WI38 (cell line): Measurements from ENCODE around the gene CEP112.
A peak's percentile ranks its signal among the peaks of the same experiment; 100 is the strongest.
"Not testable (repeated sequence)": the region's sequence is repeated elsewhere in the genome, so short reads cannot be mapped to it uniquely, and the experiment has no call there.

Experiments
- H3K4me3 ChIP-seq: 2 replicates; pipeline ENCODE4 v1.5.1; 2011; ENCODE audit warnings: low read depth, mild to moderate bottlenecking, control low read depth, low read length
- TF ChIP-seq, protein P1 (sequence below): IDR thresholded peaks from 2 replicates; pipeline ENCODE4 v1.5.1; 2012; ENCODE audit warnings: low read depth, mild to moderate bottlenecking, control low read depth, low read length

CEP112 gene

DNA sequence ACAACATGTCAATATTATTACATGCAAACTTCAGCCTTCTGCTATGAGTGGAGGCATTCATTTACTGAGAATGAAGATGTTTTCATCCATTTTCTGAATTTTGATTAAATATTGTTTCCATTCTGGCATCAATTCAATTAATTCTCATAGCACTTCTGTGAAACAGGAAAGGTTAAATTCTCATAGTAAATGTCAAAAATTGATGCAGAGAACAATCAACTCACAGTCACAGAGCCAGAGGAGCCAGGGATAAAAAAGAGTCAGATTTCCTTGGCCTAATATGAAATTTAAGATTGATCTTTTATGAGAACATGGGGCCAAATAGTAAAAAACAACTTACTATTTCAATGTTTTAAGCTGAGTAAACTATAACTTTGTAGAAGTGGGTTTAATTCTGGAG is 446.7 kb downstream of the CEP112 start:
- no peak overlapping the region for H3K4me3 ChIP-seq
- TF ChIP-seq, protein P1, sequence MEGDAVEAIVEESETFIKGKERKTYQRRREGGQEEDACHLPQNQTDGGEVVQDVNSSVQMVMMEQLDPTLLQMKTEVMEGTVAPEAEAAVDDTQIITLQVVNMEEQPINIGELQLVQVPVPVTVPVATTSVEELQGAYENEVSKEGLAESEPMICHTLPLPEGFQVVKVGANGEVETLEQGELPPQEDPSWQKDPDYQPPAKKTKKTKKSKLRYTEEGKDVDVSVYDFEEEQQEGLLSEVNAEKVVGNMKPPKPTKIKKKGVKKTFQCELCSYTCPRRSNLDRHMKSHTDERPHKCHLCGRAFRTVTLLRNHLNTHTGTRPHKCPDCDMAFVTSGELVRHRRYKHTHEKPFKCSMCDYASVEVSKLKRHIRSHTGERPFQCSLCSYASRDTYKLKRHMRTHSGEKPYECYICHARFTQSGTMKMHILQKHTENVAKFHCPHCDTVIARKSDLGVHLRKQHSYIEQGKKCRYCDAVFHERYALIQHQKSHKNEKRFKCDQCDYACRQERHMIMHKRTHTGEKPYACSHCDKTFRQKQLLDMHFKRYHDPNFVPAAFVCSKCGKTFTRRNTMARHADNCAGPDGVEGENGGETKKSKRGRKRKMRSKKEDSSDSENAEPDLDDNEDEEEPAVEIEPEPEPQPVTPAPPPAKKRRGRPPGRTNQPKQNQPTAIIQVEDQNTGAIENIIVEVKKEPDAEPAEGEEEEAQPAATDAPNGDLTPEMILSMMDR = no peak

DNA sequence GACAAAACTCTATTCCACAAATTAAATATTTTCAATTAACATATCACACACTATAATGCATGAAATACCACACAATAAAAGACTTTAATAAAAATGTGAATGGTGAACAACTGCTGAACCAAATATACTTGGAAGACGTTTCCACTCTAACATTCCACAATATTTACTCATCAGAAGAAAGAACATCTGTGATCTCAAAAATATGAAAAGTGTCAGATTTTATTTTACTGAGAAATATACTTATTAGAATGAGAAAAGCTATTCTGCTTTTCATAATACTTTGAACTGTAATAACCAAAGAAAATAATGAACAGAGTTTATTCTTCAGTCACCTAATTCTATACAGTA is 448.7 kb downstream of the CEP112 start:
- TF ChIP-seq, protein P1 = no peak
- no peak overlapping the region for H3K4me3 ChIP-seq

DNA sequence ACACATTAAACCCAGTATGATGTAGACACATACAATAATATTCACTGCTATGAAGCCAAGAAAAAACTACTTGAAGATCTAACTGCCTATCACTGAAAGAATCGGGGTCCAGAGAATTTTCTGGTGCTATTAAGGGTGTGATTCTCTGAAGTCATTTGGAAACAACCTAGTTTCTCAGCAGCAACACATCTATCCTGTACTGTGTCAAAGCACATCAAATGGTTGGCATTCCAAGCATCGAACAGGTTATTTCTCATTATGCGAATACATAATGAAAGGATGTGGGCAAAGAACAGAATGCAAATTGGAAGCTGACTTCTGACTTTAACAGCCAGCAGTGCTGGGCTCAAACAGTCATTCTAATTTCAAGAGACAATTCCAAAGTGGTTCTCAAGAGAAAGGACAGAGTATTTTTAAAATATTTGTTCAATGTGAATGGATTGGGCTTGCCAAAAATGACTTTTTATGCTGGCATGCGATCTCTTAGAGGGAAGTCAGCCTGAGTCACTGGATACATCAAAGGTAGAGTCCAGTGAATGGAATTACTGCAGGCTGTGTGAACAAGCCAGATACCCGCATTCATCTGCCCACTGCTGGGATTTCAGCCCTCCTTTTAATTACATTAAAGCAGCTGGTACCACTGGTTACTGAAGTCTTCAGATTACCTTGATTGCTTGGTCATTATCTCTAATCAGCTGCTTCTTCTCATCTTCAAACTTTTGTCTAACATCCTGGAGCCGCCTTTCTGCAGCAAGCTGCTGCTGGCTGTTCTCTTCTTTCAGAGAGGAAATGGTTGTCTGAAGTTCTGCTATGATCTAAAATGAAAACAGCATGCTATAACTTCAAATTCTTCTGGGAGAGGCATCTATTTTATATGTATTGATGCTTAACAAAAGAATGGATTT is 449.3 kb downstream of the CEP112 start:
- TF ChIP-seq, protein P1 = no peak
- H3K4me3 ChIP-seq = 0 out of 2 replicates have a peak overlapping the region, but pooled peaks have one; percentile 17

DNA sequence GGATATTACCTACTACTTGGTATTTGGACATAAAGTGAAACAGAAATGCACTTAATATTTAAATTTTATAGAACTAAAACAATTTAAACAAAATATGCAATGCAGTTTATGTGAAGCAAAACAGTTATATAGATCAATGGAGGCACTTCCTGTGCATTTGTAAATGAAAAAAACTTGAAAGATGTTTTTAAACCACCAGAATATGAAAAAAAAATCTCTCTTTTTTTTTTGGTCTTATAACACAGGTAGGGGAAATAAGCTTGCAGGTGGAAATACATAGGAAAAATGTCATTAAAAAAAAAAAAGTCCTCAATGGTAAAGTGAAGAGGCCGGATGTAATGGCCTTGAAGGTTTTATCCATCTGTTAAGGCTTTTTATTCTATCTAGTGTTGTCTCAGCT is 450.2 kb downstream of the CEP112 start:
- TF ChIP-seq, protein P1 = no peak
- H3K4me3 ChIP-seq = no peak overlapping the region

DNA sequence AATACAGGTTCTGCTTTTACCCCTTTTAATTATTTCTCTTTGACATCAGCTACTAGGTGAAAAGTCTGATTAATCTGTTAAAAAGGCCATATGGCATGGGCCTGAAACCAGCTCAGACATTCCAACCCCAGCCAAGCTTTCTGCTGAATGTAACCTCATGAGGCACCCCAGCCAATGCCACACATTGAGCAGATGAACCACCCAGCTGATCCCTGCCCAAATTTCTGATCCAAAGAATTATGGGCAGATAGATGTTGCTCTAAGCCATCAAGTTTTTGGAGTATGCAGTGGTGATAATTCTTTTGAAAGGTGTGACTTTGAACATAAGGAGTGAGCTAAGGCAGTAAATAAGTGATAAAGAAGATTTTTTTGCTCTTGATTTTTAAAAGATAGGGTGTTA is 452.9 kb downstream of the CEP112 start:
- H3K4me3 ChIP-seq = no peak overlapping the region
- TF ChIP-seq, protein P1 = no peak

DNA sequence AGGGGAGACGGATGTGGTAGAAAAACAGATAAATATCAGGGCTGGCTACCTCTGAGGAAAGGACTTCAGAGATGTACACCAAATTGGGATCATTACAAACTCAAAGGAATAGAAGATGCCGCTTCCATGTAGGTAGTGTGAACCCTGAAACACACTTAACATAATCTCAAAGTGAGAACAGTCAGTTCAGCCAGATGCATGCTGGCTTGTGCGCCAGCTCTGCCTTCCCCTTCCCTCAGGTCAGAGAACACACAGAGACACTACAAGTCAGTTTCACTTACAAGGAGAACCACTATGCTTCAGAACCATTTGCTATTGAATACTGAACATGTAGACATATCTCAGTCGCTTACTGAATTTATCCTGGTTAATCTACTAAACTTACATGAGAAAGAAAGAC is 454.5 kb downstream of the CEP112 start:
- TF ChIP-seq, protein P1 = no peak
- no peak overlapping the region for H3K4me3 ChIP-seq

DNA sequence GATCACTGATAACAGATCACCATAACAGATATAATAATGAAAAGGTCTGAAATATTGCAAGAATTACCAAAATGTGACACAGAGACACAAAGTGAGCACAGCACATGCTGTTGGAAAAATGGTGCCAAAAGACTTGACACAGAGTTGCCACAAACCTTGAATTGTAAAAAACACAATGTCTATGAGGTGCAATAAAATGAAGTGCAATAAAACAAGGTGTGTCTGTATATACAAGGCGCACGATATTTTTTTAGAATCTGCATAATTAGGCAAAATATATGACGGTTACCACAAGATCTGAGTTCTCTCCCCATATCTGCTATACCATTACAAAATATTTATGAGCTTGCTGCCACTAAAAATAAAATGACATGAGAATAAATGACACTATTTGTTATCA is 458.6 kb downstream of the CEP112 start:
- H3K4me3 ChIP-seq = no peak overlapping the region
- TF ChIP-seq, protein P1 = no peak

DNA sequence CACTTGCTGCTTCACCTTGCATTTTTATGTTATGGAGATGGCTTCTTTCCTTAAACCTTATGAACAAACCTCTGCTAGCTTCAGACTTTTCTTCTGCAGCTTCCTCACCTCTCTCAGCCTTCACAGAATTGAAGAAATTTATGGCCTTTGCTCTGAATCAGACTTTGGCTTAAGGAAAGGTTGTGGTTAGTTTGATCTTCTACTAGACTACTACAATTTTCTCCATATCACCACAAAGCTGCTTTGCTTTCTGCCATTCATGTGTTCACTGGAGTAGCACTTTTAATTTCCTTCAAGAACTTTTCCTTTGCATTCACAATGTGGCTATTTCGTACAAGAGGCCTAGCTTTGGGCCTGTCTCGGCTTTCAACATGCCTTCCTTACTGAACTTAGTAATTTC is 459.3 kb downstream of the CEP112 start:
- H3K4me3 ChIP-seq = not testable (repeated sequence)
